Neural cell (in vitro differentiated cells): Measurements from ENCODE around the gene FREY1. TPM values are rescaled to one million over a fixed set of nuclear protein-coding genes. Genes with fewer than 3 reads are reported as not detected.
A peak's percentile ranks its signal among the peaks of the same experiment; 100 is the strongest.
"Not testable (repeated sequence)": the region's sequence is repeated elsewhere in the genome, so short reads cannot be mapped to it uniquely, and the experiment has no call there.

ENCODE experiments used
- H2AFZ ChIP-seq: fragments of 200-600, 300-800 bp; sonication (generic), shearing (Covaris generic); 2 replicates; pipeline ENCODE4 v1.6.0; 2014; ENCODE audit warnings: low read depth, mild to moderate bottlenecking, antibody characterized with exemption, low read length, moderate library complexity
- H3F3A ChIP-seq: fragments of 200-600 bp; shearing (Covaris generic); 2 replicates; pipeline ENCODE4 v1.6.1; 2016; ENCODE audit warnings: mild to moderate bottlenecking, moderate library complexity, mixed read lengths, antibody characterized with exemption, low read length; ENCODE audit not compliant: insufficient read depth, poor library complexity, severe bottlenecking
- H3K27ac ChIP-seq: fragments of 200-600, 300-800 bp; sonication (generic), shearing (Covaris generic); 2 replicates; pipeline ENCODE4 v1.5.1; 2014; ENCODE audit warnings: mild to moderate bottlenecking, low read length, moderate library complexity
- H3K27me3 ChIP-seq: fragments of 300-800, 200-600 bp; sonication (generic), shearing (Covaris generic); 2 replicates; pipeline ENCODE4 v1.6.0; 2014; ENCODE audit warnings: mild to moderate bottlenecking, low read depth, low read length, moderate library complexity; ENCODE audit not compliant: insufficient read depth
- H3K36me3 ChIP-seq: fragments of 300-800, 200-600 bp; sonication (generic), shearing (Covaris generic); 2 replicates; pipeline ENCODE4 v1.5.1; 2014; ENCODE audit warnings: mild to moderate bottlenecking, antibody characterized with exemption, low read length, moderate library complexity; ENCODE audit not compliant: insufficient read depth
- H3K4me2 ChIP-seq: fragments of 300-800, 200-600 bp; sonication (generic), shearing (Covaris generic); 2 replicates; pipeline ENCODE4 v1.6.0; 2014; ENCODE audit warnings: mild to moderate bottlenecking, low read length
- H3K4me3 ChIP-seq: fragments of 300-800, 200-600 bp; sonication (generic), shearing (Covaris generic); 2 replicates; pipeline ENCODE4 v1.5.1; 2014; ENCODE audit warnings: mild to moderate bottlenecking, low read length, moderate library complexity
- H3K79me2 ChIP-seq: fragments of 200-600 bp; shearing (Covaris generic); replicated peaks from 2 replicates; pipeline ENCODE4 v1.6.0; 2014; ENCODE audit warnings: mild to moderate bottlenecking, low read length, moderate library complexity; ENCODE audit not compliant: insufficient read depth
- H3K9ac ChIP-seq: fragments of 300-800, 200-600 bp; sonication (generic), shearing (Covaris generic); 2 replicates; pipeline ENCODE4 v1.6.1; 2016; ENCODE audit warnings: mild to moderate bottlenecking, low read length, mixed read lengths
- H3K9me2 ChIP-seq: fragments of 200-600 bp; shearing (Covaris generic); 2 replicates; pipeline ENCODE4 v1.6.1; 2016; ENCODE audit warnings: mild to moderate bottlenecking, low read length, mixed read lengths; ENCODE audit not compliant: insufficient read depth
- H3K9me3 ChIP-seq: fragments of 200-600, 300-800 bp; sonication (generic), shearing (Covaris generic); 2 replicates; pipeline ENCODE4 v1.6.1; 2016; ENCODE audit warnings: mild to moderate bottlenecking, mixed run types, low read length, moderate library complexity, mixed read lengths
- H4K20me1 ChIP-seq: fragments of 200-600 bp; shearing (Covaris generic); 2 replicates; pipeline ENCODE4 v1.6.1; 2016; ENCODE audit warnings: mild to moderate bottlenecking, mixed run types; ENCODE audit not compliant: insufficient read depth
- CTCF ChIP-seq: fragments of 450-650 bp; IDR thresholded peaks from 2 replicates; pipeline ENCODE4 v1.5.1; 2014; ENCODE audit warnings: antibody characterized with exemption, mild to moderate bottlenecking, moderate library complexity; ENCODE audit not compliant: poor library complexity, severe bottlenecking
- EP300 ChIP-seq: fragments of 450-650 bp; conservative IDR thresholded peaks from 2 replicates; pipeline ENCODE4 v1.6.1; 2014; ENCODE audit warnings: antibody characterized with exemption, mild to moderate bottlenecking, moderate library complexity; ENCODE audit not compliant: poor library complexity, severe bottlenecking
- EZH2 ChIP-seq: fragments of 200-600, 300-800 bp; shearing (Covaris generic), sonication (generic); IDR thresholded peaks from 2 replicates; pipeline ENCODE4 v1.6.1; 2014; ENCODE audit warnings: antibody characterized with exemption, low read length, borderline replicate concordance, mild to moderate bottlenecking; ENCODE audit not compliant: insufficient read depth, poor library complexity, severe bottlenecking
- MXI1 ChIP-seq: fragments of 450-650 bp; conservative IDR thresholded peaks from 2 replicates; pipeline ENCODE4 v1.6.1; 2014; ENCODE audit warnings: antibody characterized with exemption, mild to moderate bottlenecking; ENCODE audit not compliant: poor library complexity, severe bottlenecking
- POLR2AphosphoS5 ChIP-seq: IDR thresholded peaks from 2 replicates; pipeline ENCODE4 v1.6.1; 2012
- RAD21 ChIP-seq: fragments of 450-650 bp; conservative IDR thresholded peaks from 2 replicates; pipeline ENCODE4 v1.6.1; 2014; ENCODE audit warnings: antibody characterized with exemption, mild to moderate bottlenecking, moderate library complexity
- REST ChIP-seq: IDR thresholded peaks from 2 replicates; pipeline ENCODE4 v1.6.1; 2012; ENCODE audit warnings: borderline replicate concordance
- SMC3 ChIP-seq: fragments of 450-650 bp; conservative IDR thresholded peaks from 2 replicates; pipeline ENCODE4 v1.6.1; 2014; ENCODE audit warnings: antibody characterized with exemption, mild to moderate bottlenecking, moderate library complexity; ENCODE audit not compliant: poor library complexity
- polyA plus RNA-seq: library from polyadenylated mRNA; depleted of rRNA; stranded (reverse); fragments of >200 nt; gene quantifications from 2 replicates; pipeline ENCODE4 v1.2.3, GENCODE V29; 2014

FREY1 gene
- polyA plus RNA-seq, 1 donor from 2014 or later = not detected

- H3K4me3 ChIP-seq = peak overlapping the region; percentile 86
- TF ChIP-seq SMC3 (no peak), POLR2AphosphoS5 (no peak), CTCF (no peak), EP300 (no peak), EZH2 (no peak), RAD21 (no peak), REST (no peak), MXI1 (no peak)
- H3K27ac ChIP-seq = peak overlapping the region; percentile 97
Observed at GRCh38 chr11:45900916-45901617, 6.0 kb downstream of the FREY1 start.

GRCh38 chr11:45900175-45900800, 6.8 kb downstream of the FREY1 start:
- peak overlapping the region; percentile 84 for H3K9ac ChIP-seq
- H3K79me2 ChIP-seq = peaks cover 35% of the 10 kb centered on the region

More at GRCh38 chr11:45900916-45901617, 6.0 kb downstream of the FREY1 start:
- Histone ChIP-seq H3K9ac (peak overlapping the region; percentile 84), H2AFZ (no peak overlapping the region), H3K4me2 (peak overlapping the region; percentile 97), H3K36me3 (no peaks in the 10 kb centered on the region), H4K20me1 (peaks cover 3% of the 10 kb centered on the region), H3F3A (no peaks in the 10 kb centered on the region), H3K79me2 (peaks cover 31% of the 10 kb centered on the region), H3K27me3 (no peaks in the 10 kb centered on the region), H3K9me3 (no peaks in the 10 kb centered on the region), H3K9me2 (no peaks in the 10 kb centered on the region)

More at GRCh38 chr11:45900175-45900800, 6.8 kb downstream of the FREY1 start:
- peak; percentile 13 for TF ChIP-seq SMC3
- H3K9me3 ChIP-seq, H3K27me3 ChIP-seq, H4K20me1 ChIP-seq, H2AFZ ChIP-seq, H3K36me3 ChIP-seq, H3F3A ChIP-seq, H3K9me2 ChIP-seq: not testable (repeated sequence)
- peak overlapping the region; percentile 97 for H3K4me2 ChIP-seq
- H3K27ac ChIP-seq = peak overlapping the region; percentile 97
- H3K4me3 ChIP-seq = peak overlapping the region; percentile 86
